Caco-2 (cell line): ENCODE data around the gene SLC6A13. TPM values are rescaled to one million over a fixed set of nuclear protein-coding genes. Genes with fewer than 3 reads are reported as not detected.

Experiments
- BruUV-seq: library from RNA; stranded (reverse); fragments of 400-500 nt; replicated peaks from 2 replicates; lab custom pipeline; 2021; lab: Mats Ljungman, UMichigan
- CTCF ChIA-PET: fragments of 300-600 bp; sonication (Branson Sonifier 250); formaldehyde crosslinking; loops from one replicate; lab custom pipeline; 2022; ENCODE audit warnings: antibody characterized with exemption; lab: Charles Lee
- POLR2A ChIA-PET: fragments of 300-600 bp; sonication (Branson Sonifier 250); formaldehyde crosslinking; loops from one replicate; lab custom pipeline; 2022; ENCODE audit warnings: antibody characterized with exemption; lab: Charles Lee
- DNase-seq, 2 experiments: peaks; one replicate each; pipeline versions ENCODE4 v3.0.0 to v3.0.0-alpha.2; 2020 to 2022
- H3K27me3 ChIP-seq: replicated peaks from 2 replicates; pipeline ENCODE4 v1.6.0; 2011; ENCODE audit warnings: low read length; ENCODE audit not compliant: control insufficient read depth, insufficient read depth
- H3K36me3 ChIP-seq: 2 replicates; pipeline ENCODE4 v1.5.1; 2011; ENCODE audit warnings: low read length; ENCODE audit not compliant: control insufficient read depth, insufficient read depth
- H3K4me1 ChIP-seq: fragments of 250-450 bp; sonication (Bioruptor Pico); 2 replicates; pipeline ENCODE4 v1.5.1; 2020; ENCODE audit warnings: mild to moderate bottlenecking
- H3K4me3 ChIP-seq: 2 replicates; pipeline ENCODE4 v1.5.1; 2011; ENCODE audit warnings: low read depth, mild to moderate bottlenecking, control low read depth, low read length
- H3K9me3 ChIP-seq: fragments of 250-450 bp; sonication (Bioruptor Pico); 2 replicates; pipeline ENCODE4 v1.5.1; 2020; ENCODE audit warnings: mild to moderate bottlenecking, moderate library complexity
- H3K27ac Mint-ChIP-seq: one replicate; pipeline ENCODE4 v1.8.0; 2022; ENCODE audit warnings: mixed read lengths; ENCODE audit not compliant: unreplicated experiment
- H3K27me3 Mint-ChIP-seq: one replicate; pipeline ENCODE4 v1.8.0; 2022; ENCODE audit warnings: mixed read lengths; ENCODE audit not compliant: insufficient read depth, unreplicated experiment
- H3K36me3 Mint-ChIP-seq: one replicate; pipeline ENCODE4 v1.8.0; 2022; ENCODE audit warnings: mild to moderate bottlenecking, mixed read lengths; ENCODE audit not compliant: insufficient read depth, unreplicated experiment
- H3K4me1 Mint-ChIP-seq: one replicate; pipeline ENCODE4 v1.8.0; 2022; ENCODE audit warnings: low read depth, mixed read lengths; ENCODE audit not compliant: unreplicated experiment
- H3K4me3 Mint-ChIP-seq: one replicate; pipeline ENCODE4 v1.8.0; 2022; ENCODE audit warnings: mild to moderate bottlenecking, moderate library complexity, mixed read lengths; ENCODE audit not compliant: unreplicated experiment
- H3K9me3 Mint-ChIP-seq: one replicate; pipeline ENCODE4 v1.8.0; 2022; ENCODE audit warnings: mixed read lengths; ENCODE audit not compliant: unreplicated experiment
- intact Hi-C: fragments of 100-400 bp; cut with micrococcal nuclease; formaldehyde crosslinking; loops from one replicate; pipeline ENCODE4 v1.10.0; 2022; ENCODE audit not compliant: unreplicated experiment
- total RNA-seq: library from RNA; stranded (reverse); gene quantifications from 2 replicates; pipeline ENCODE4 v1.2.3, GENCODE V29; 2022
- TF ChIP-seq, protein P1 (sequence below), 2 experiments: fragments of 200-600 bp in 1 of 2; IDR thresholded peaks; 1 replicate in 1 of 2; 2 replicates in 1 of 2; pipeline versions ENCODE4 v1.5.1 to v1.8.0; 2011 to 2022; ENCODE audit warnings: antibody characterized with exemption in 1 of 2, control low read depth in 1 of 2, inconsistent platforms in 1 of 2, low read depth in 1 of 2, low read length in 1 of 2, mild to moderate bottlenecking in 1 of 2, moderate library complexity in 1 of 2; ENCODE audit not compliant: insufficient read depth in 1 of 2, severe bottlenecking in 1 of 2, unreplicated experiment in 1 of 2

Gene SLC6A13
- total RNA-seq, 1 experiment from 2014 or later, result 1.0 TPM

DNA sequence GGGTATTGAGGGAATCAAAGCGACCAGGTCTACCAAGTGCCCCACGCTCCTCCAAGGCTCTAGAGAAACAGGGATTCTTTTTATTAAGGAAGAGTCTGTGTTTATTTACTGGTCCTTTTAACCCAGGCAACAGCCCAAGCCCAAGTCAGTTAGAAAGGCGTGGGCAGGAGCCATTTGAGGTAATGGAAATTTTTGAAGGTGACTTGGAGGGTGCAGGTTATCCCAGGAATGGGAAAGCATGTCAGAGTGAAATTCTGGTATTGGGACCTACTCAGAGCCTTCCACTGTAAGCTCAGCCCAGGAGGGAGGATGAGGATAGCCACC is 51.5 kb downstream of the SLC6A13 start:
- Mint-ChIP-seq H3K9me3 (no peaks in the 10 kb centered on the region), H3K4me3 (no peak overlapping the region), H3K27ac (no peak overlapping the region), H3K27me3 (peaks cover 1% of the 10 kb centered on the region), H3K36me3 (no peaks in the 10 kb centered on the region), H3K4me1 (peaks cover 39% of the 10 kb centered on the region)
- no peaks in the 10 kb centered on the region for H3K9me3 ChIP-seq
- DNase-seq, result no peak
- POLR2A ChIA-PET, result no interaction called here
- intact Hi-C loops, result no loop called here
- no peak overlapping the region for H3K4me3 ChIP-seq
- BruUV-seq, result no TSS peak
- CTCF ChIA-PET, result interaction anchor here (2.1 kb wide), 1 partner anchor 9 kb away, joined by 14 read pairs; no protein-coding TSS in a partner anchor
- peaks cover 25% of the 10 kb centered on the region for H3K4me1 ChIP-seq
- no peaks in the 10 kb centered on the region for H3K36me3 ChIP-seq
- TF ChIP-seq, protein P1, sequence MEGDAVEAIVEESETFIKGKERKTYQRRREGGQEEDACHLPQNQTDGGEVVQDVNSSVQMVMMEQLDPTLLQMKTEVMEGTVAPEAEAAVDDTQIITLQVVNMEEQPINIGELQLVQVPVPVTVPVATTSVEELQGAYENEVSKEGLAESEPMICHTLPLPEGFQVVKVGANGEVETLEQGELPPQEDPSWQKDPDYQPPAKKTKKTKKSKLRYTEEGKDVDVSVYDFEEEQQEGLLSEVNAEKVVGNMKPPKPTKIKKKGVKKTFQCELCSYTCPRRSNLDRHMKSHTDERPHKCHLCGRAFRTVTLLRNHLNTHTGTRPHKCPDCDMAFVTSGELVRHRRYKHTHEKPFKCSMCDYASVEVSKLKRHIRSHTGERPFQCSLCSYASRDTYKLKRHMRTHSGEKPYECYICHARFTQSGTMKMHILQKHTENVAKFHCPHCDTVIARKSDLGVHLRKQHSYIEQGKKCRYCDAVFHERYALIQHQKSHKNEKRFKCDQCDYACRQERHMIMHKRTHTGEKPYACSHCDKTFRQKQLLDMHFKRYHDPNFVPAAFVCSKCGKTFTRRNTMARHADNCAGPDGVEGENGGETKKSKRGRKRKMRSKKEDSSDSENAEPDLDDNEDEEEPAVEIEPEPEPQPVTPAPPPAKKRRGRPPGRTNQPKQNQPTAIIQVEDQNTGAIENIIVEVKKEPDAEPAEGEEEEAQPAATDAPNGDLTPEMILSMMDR (IDR thresholded peaks at IDR 0.05; ENCODE audit: insufficient read depth in 1 of 2, low read depth in 1 of 2, low read length in 1 of 2, severe bottlenecking in 1 of 2, unreplicated experiment in 1 of 2), result no peak
- no peaks in the 10 kb centered on the region for H3K27me3 ChIP-seq

GRCh38 chr12:210277-211141 is 52.1 kb downstream of the SLC6A13 start:
- BruUV-seq, result no TSS peak
- Mint-ChIP-seq H3K27me3 (peaks cover 2% of the 10 kb centered on the region), H3K9me3 (no peaks in the 10 kb centered on the region), H3K36me3 (no peaks in the 10 kb centered on the region), H3K4me3 (no peak overlapping the region), H3K27ac (peak overlapping the region; percentile 14), H3K4me1 (peaks cover 39% of the 10 kb centered on the region)
- ChIA-PET POLR2A (interaction anchor here (0.5 to 0.7 kb wide), 2 partner anchors 11 to 309 kb away, joined by 3 to 8 read pairs; no protein-coding TSS in a partner anchor), CTCF (interaction anchor here (2.1 kb wide), 1 partner anchor 10 kb away, joined by 14 read pairs; no protein-coding TSS in a partner anchor)
- peak; percentile 70 to 86 for DNase-seq
- intact Hi-C loops, result no loop called here
- Histone ChIP-seq H3K4me1 (peaks cover 25% of the 10 kb centered on the region), H3K36me3 (no peaks in the 10 kb centered on the region), H3K9me3 (no peaks in the 10 kb centered on the region), H3K4me3 (no peak overlapping the region), H3K27me3 (no peaks in the 10 kb centered on the region)
- TF ChIP-seq, protein P1 (IDR thresholded peaks at IDR 0.05; ENCODE audit: insufficient read depth in 1 of 2, low read depth in 1 of 2, low read length in 1 of 2, severe bottlenecking in 1 of 2, unreplicated experiment in 1 of 2), result no peak

GRCh38 chr12:209851-210250 is 52.8 kb downstream of the SLC6A13 start:
- Mint-ChIP-seq H3K27ac (peak overlapping the region; percentile 14), H3K27me3 (peaks cover 2% of the 10 kb centered on the region), H3K9me3 (no peaks in the 10 kb centered on the region), H3K4me1 (peaks cover 39% of the 10 kb centered on the region), H3K36me3 (no peaks in the 10 kb centered on the region), H3K4me3 (no peak overlapping the region)
- Histone ChIP-seq H3K27me3 (no peaks in the 10 kb centered on the region), H3K36me3 (no peaks in the 10 kb centered on the region), H3K4me1 (peaks cover 25% of the 10 kb centered on the region), H3K9me3 (no peaks in the 10 kb centered on the region), H3K4me3 (no peak overlapping the region)
- BruUV-seq, result no TSS peak
- ChIA-PET POLR2A (interaction anchor here (0.6 to 0.7 kb wide), 2 partner anchors 70 to 309 kb away, joined by 3 read pairs; no protein-coding TSS in a partner anchor), CTCF (interaction anchor here (2.1 kb wide), 1 partner anchor 10 kb away, joined by 14 read pairs; no protein-coding TSS in a partner anchor)
- no peak for DNase-seq
- intact Hi-C loops, result no loop called here
- TF ChIP-seq, protein P1 (IDR thresholded peaks at IDR 0.05; ENCODE audit: insufficient read depth in 1 of 2, low read depth in 1 of 2, low read length in 1 of 2, severe bottlenecking in 1 of 2, unreplicated experiment in 1 of 2), result no peak
